ENCODE results near the gene MAMLD1. TPM values are rescaled to one million over a fixed set of nuclear protein-coding genes. Genes with fewer than 3 reads are reported as not detected.

Gene MAMLD1, protein sequence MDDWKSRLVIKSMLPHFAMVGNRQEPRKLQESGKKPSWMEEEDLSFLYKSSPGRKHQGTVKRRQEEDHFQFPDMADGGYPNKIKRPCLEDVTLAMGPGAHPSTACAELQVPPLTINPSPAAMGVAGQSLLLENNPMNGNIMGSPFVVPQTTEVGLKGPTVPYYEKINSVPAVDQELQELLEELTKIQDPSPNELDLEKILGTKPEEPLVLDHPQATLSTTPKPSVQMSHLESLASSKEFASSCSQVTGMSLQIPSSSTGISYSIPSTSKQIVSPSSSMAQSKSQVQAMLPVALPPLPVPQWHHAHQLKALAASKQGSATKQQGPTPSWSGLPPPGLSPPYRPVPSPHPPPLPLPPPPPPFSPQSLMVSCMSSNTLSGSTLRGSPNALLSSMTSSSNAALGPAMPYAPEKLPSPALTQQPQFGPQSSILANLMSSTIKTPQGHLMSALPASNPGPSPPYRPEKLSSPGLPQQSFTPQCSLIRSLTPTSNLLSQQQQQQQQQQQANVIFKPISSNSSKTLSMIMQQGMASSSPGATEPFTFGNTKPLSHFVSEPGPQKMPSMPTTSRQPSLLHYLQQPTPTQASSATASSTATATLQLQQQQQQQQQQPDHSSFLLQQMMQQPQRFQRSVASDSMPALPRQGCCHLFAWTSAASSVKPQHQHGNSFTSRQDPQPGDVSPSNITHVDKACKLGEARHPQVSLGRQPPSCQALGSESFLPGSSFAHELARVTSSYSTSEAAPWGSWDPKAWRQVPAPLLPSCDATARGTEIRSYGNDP
- total RNA-seq (1.7 TPM), polyA plus RNA-seq (under 1 TPM; 0.14 to 0.48 (median 0.34) TPM)

DNA sequence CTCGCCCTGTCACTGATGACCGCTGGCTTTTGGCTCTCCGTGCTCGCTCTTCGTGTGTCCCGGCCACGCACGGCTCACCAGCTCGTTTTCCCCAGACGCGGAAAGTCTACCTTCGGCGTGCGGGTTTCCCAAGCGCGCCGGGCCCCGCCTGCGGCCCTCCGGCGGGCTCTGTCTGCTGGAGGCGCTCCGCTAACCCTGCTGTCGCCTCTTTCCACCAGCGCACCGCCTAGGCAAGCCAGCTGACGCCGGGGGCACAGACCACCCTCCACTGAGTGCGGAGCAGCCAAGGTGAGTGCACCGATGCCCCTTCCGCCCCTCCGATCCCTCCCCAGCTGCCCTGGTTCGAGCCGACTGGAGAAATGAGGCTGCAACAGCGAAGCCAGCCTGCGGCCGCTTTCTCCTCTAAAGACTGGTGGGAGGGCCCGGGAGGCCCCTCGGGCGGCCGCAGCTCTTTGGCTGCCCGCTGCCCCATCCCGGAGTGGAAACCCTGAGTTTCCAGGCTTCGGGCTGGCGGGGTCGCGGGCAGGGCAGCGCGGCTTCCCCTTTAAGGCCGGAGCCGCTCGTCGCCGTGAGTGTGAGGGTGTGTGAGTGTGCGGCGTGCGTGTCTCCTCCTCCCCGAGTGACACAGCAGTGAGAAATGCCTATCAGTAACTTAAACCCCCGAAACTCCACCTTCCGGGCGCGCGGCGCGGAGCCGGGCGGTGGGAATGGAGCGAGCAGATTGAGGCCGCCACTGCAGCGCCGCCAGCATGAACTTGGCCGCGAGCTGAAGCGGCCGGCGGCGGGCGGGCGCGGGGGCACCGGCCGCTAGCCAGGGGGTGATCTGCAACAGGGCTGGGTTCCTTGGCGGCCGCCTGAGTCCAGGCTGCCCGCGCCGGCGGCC, at the start of gene MAMLD1:
Gene MAMLD1 (plus strand): TSS at position 719 of the 883 bp plus-strand sequence. CDS start 82,200 bp downstream, outside the sequence.
- peaks cover 36% of the 10 kb centered on the region for H3K4me1 ChIP-seq (ENCODE audit: control insufficient read depth, insufficient read depth, low read length, poor library complexity, severe bottlenecking)
- Mint-ChIP-seq H3K27ac (peak within 1 kb of the TSS in 1 of 3 donors; percentile 91), H3K27me3 (peaks cover 39% of the 10 kb centered on the region), H3K4me3 (peak within 1 kb of the TSS; percentile 79 to 87 (median 84)), H3K9me3 (peaks cover 0 to 4% (median 0%) of the 10 kb centered on the region in 7 donors), H3K4me1 (peaks cover 0 to 37% (median 5%) of the 10 kb centered on the region in 4 donors), H3K36me3 (no peaks in the 10 kb centered on the region)
- no peak within 1 kb of the TSS for H3K27ac ChIP-seq (ENCODE audit: insufficient read depth, low read length, poor library complexity, severe bottlenecking)
- ATAC-seq (ENCODE audit: low read depth in 2 of 2) (peak; percentile 55 to 62), DNase-seq (peak in 2 of 3 donors; percentile 32 to 47)
- no peaks in the 10 kb centered on the region for H3K36me3 ChIP-seq (ENCODE audit: control insufficient read depth, insufficient read depth, low read length)
- peaks cover 8% of the 10 kb centered on the region for H3K27me3 ChIP-seq (ENCODE audit: control insufficient read depth, insufficient read depth, low read length)
- no peaks in the 10 kb centered on the region for H3K9me3 ChIP-seq (ENCODE audit: control insufficient read depth in 2 of 2, low read length in 2 of 2)
- H3K4me3 ChIP-seq (ENCODE audit: low read depth, low read length), result peak within 1 kb of the TSS; percentile 59

DNA sequence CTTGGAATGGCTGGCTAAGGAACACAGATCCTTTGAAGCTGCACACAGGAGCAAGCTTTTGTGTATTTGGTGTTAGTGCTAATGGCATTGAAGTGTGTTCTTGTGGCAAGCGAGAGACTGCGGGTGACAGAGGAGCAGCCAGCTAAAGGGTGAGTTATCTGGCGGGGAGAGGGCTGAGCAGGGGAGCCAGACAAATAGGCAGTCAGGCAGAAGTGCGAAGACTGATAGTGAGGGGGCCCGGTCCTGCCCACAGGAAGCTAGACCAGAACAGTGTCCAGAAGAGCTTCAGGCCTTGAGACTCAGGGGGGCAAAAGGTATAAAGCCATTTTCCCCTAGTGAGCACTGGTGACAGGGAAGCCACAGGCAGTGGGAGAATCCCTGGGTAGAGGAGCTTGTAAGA, 49.6 kb upstream of the MAMLD1 start:
- Mint-ChIP-seq H3K4me3 (no peak overlapping the region), H3K27ac (no peak overlapping the region), H3K27me3 (peaks cover 5% of the 10 kb centered on the region), H3K4me1 (no peaks in the 10 kb centered on the region), H3K9me3 (peaks cover 0 to 3% (median 0%) of the 10 kb centered on the region in 7 donors), H3K36me3 (no peaks in the 10 kb centered on the region)
- no peak for DNase-seq
- Histone ChIP-seq H3K36me3 (ENCODE audit: control insufficient read depth, insufficient read depth, low read length) (no peaks in the 10 kb centered on the region), H3K27me3 (ENCODE audit: control insufficient read depth, insufficient read depth, low read length) (no peaks in the 10 kb centered on the region), H3K4me3 (ENCODE audit: low read depth, low read length) (no peak overlapping the region), H3K4me1 (ENCODE audit: control insufficient read depth, insufficient read depth, low read length, poor library complexity, severe bottlenecking) (no peaks in the 10 kb centered on the region), H3K27ac (ENCODE audit: insufficient read depth, low read length, poor library complexity, severe bottlenecking) (no peak overlapping the region), H3K9me3 (ENCODE audit: control insufficient read depth in 2 of 2, low read length in 2 of 2) (no peaks in the 10 kb centered on the region)
- no peak for ATAC-seq (ENCODE audit: low read depth in 2 of 2)

DNA sequence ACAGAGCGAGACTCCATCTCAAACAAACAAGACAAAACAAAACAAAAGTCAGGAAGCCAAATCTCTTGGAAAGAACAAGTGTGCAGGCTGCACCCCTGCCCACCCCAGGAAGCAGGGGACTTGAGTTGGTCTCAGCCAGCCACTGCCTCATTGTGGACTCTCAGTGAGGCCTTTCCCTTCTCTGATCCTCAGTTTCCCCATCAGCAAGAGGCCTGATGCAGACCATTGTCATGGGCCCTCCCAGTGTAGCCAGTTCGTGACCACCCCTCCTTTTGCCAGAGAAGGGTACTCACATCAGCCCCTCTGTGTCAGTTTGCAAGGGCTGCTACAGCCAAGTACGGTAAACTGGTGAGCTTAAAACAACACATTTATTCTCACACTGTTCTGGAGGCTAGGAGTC, 48.9 kb upstream of the MAMLD1 start:
- Histone ChIP-seq H3K4me1 (ENCODE audit: control insufficient read depth, insufficient read depth, low read length, poor library complexity, severe bottlenecking) (no peaks in the 10 kb centered on the region), H3K27ac (ENCODE audit: insufficient read depth, low read length, poor library complexity, severe bottlenecking) (no peak overlapping the region), H3K9me3 (ENCODE audit: control insufficient read depth in 2 of 2, low read length in 2 of 2) (no peaks in the 10 kb centered on the region), H3K36me3 (ENCODE audit: control insufficient read depth, insufficient read depth, low read length) (no peaks in the 10 kb centered on the region), H3K27me3 (ENCODE audit: control insufficient read depth, insufficient read depth, low read length) (no peaks in the 10 kb centered on the region), H3K4me3 (ENCODE audit: low read depth, low read length) (no peak overlapping the region)
- H3K9me3 Mint-ChIP-seq, result peaks cover 0 to 3% (median 0%) of the 10 kb centered on the region in 7 donors
- peaks cover 5% of the 10 kb centered on the region for H3K27me3 Mint-ChIP-seq
- no peak overlapping the region for H3K27ac Mint-ChIP-seq
- no peak overlapping the region for H3K4me3 Mint-ChIP-seq
- no peak for ATAC-seq (ENCODE audit: low read depth in 2 of 2)
- H3K4me1 Mint-ChIP-seq, result no peaks in the 10 kb centered on the region
- no peak for DNase-seq
- no peaks in the 10 kb centered on the region for H3K36me3 Mint-ChIP-seq

DNA sequence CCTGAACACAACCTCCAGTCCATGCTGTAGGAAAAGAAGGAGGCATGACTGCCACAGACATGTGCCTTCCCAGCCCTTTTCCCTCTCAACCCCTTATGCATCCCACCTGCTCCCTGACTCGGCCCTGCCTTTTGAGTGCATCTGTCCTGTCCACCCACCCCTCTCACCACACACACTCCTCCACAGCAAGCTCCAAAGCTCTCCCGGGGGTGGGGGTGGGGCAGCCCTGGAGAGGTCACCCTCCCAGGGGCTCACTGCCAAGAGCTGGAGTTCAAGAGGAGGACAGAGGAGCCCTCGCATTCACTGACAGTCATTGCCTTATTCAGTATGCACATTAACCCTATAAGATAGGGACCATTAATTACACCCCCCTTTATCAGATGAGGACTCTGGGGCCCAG, 46.6 kb upstream of the MAMLD1 start:
- no peak for DNase-seq
- Mint-ChIP-seq H3K4me3 (no peak overlapping the region), H3K27ac (no peak overlapping the region), H3K4me1 (no peaks in the 10 kb centered on the region), H3K27me3 (peaks cover 5% of the 10 kb centered on the region), H3K9me3 (peaks cover 0 to 3% (median 0%) of the 10 kb centered on the region in 7 donors), H3K36me3 (no peaks in the 10 kb centered on the region)
- ATAC-seq (ENCODE audit: low read depth in 2 of 2), result no peak
- Histone ChIP-seq H3K9me3 (ENCODE audit: control insufficient read depth in 2 of 2, low read length in 2 of 2) (no peaks in the 10 kb centered on the region), H3K27ac (ENCODE audit: insufficient read depth, low read length, poor library complexity, severe bottlenecking) (no peak overlapping the region), H3K36me3 (ENCODE audit: control insufficient read depth, insufficient read depth, low read length) (no peaks in the 10 kb centered on the region), H3K4me1 (ENCODE audit: control insufficient read depth, insufficient read depth, low read length, poor library complexity, severe bottlenecking) (no peaks in the 10 kb centered on the region), H3K4me3 (ENCODE audit: low read depth, low read length) (no peak overlapping the region), H3K27me3 (ENCODE audit: control insufficient read depth, insufficient read depth, low read length) (no peaks in the 10 kb centered on the region)

DNA sequence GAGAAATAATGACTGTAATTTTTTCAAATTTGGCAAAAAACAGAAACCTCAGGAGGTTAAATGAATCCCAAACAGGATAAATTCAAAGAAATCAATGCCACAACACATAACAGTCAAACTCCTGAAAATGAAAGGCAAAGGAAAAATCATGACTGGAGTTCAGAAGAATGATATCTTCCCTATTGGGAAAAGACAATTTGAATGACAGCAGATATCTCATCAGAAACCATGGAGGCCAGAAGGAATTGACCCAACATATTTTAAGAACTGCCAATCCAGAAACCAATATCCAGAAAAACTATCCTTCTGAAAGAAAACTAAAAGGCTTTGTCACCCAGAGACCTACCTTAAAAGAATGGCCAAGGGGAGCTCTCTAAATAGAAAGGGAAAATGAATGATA, 40.1 kb upstream of the MAMLD1 start:
- no peak overlapping the region for H3K27ac ChIP-seq (ENCODE audit: insufficient read depth, low read length, poor library complexity, severe bottlenecking)
- Mint-ChIP-seq H3K36me3 (no peaks in the 10 kb centered on the region), H3K4me1 (no peaks in the 10 kb centered on the region), H3K27me3 (no peaks in the 10 kb centered on the region), H3K9me3 (peaks cover 0 to 2% (median 0%) of the 10 kb centered on the region in 7 donors), H3K4me3 (no peak overlapping the region), H3K27ac (no peak overlapping the region)
- no peaks in the 10 kb centered on the region for H3K4me1 ChIP-seq (ENCODE audit: control insufficient read depth, insufficient read depth, low read length, poor library complexity, severe bottlenecking)
- no peaks in the 10 kb centered on the region for H3K36me3 ChIP-seq (ENCODE audit: control insufficient read depth, insufficient read depth, low read length)
- ATAC-seq (ENCODE audit: low read depth in 2 of 2), result no peak
- peaks cover 0 to 3% of the 10 kb centered on the region in 2 experiments for H3K9me3 ChIP-seq (ENCODE audit: control insufficient read depth in 2 of 2, low read length in 2 of 2)
- no peak for DNase-seq
- H3K27me3 ChIP-seq (ENCODE audit: control insufficient read depth, insufficient read depth, low read length), result no peaks in the 10 kb centered on the region
- H3K4me3 ChIP-seq (ENCODE audit: low read depth, low read length), result no peak overlapping the region

DNA sequence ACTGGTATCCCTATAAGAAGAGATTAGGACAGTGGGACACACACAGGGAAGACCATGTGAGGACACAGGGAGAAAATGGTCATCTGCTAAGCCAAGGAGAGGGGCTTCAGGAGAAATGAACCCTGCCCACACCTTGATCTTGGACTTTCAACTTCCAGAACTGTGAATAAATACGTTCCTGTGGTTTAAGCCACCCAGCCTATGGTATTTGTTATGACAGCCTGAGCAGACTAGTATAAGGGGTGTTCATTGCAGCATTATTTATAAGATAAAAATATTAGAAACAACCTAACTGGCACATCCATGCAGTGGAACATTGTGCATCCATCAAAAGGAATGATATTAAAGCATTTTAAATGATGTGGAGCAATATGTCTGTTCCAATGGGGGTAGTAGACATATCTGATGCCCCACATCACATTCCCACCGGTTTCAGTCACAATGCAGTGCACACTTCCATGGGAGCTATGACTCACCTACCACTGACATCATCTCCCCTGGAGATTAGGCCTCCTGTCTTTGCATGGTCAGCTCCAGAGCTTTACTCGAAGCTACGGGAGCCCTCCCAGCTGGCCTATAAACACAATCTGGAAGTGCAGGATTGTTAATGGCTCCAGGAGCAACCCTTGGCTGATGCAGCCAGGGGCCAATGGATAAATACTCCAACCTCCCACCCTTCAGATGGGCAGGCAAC, 38.9 kb upstream of the MAMLD1 start:
- Mint-ChIP-seq H3K4me3 (no peak overlapping the region), H3K27ac (no peak overlapping the region), H3K36me3 (no peaks in the 10 kb centered on the region), H3K27me3 (no peaks in the 10 kb centered on the region), H3K9me3 (peaks cover 0 to 1% (median 0%) of the 10 kb centered on the region in 7 donors), H3K4me1 (no peaks in the 10 kb centered on the region)
- DNase-seq (no peak), ATAC-seq (ENCODE audit: low read depth in 2 of 2) (no peak)
- Histone ChIP-seq H3K4me1 (ENCODE audit: control insufficient read depth, insufficient read depth, low read length, poor library complexity, severe bottlenecking) (no peaks in the 10 kb centered on the region), H3K9me3 (ENCODE audit: control insufficient read depth in 2 of 2, low read length in 2 of 2) (peaks cover 0 to 3% of the 10 kb centered on the region in 2 experiments), H3K27me3 (ENCODE audit: control insufficient read depth, insufficient read depth, low read length) (no peaks in the 10 kb centered on the region), H3K36me3 (ENCODE audit: control insufficient read depth, insufficient read depth, low read length) (no peaks in the 10 kb centered on the region), H3K4me3 (ENCODE audit: low read depth, low read length) (no peak overlapping the region), H3K27ac (ENCODE audit: insufficient read depth, low read length, poor library complexity, severe bottlenecking) (no peak overlapping the region)

DNA sequence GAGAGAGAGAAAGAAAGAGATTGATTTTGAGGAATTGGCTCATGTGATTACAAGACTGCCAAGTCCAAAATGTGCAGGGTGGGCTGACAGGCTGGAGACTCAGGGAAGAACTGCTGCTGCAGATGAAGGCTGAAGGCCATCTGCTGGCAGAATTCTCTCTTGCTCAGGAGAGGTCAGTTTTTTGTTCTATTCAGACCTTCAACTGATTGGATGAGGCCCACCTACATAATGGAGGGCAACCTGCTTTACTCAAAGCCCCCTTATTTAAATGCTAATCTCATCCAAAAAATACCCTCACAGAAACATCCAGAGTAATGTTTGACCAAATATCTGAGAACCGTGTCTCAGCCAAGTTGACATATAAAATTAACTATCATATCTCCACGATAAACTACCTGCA, 38.2 kb upstream of the MAMLD1 start:
- H3K27ac ChIP-seq (ENCODE audit: insufficient read depth, low read length, poor library complexity, severe bottlenecking), result no peak overlapping the region
- Mint-ChIP-seq H3K9me3 (peaks cover 0 to 1% (median 0%) of the 10 kb centered on the region in 7 donors), H3K4me1 (no peaks in the 10 kb centered on the region), H3K27ac (no peak overlapping the region), H3K27me3 (no peaks in the 10 kb centered on the region), H3K36me3 (no peaks in the 10 kb centered on the region), H3K4me3 (no peak overlapping the region)
- no peak for ATAC-seq (ENCODE audit: low read depth in 2 of 2)
- DNase-seq, result no peak
- no peaks in the 10 kb centered on the region for H3K4me1 ChIP-seq (ENCODE audit: control insufficient read depth, insufficient read depth, low read length, poor library complexity, severe bottlenecking)
- no peak overlapping the region for H3K4me3 ChIP-seq (ENCODE audit: low read depth, low read length)
- H3K9me3 ChIP-seq (ENCODE audit: control insufficient read depth in 2 of 2, low read length in 2 of 2), result peaks cover 0 to 3% of the 10 kb centered on the region in 2 experiments
- H3K36me3 ChIP-seq (ENCODE audit: control insufficient read depth, insufficient read depth, low read length), result no peaks in the 10 kb centered on the region
- H3K27me3 ChIP-seq (ENCODE audit: control insufficient read depth, insufficient read depth, low read length), result no peaks in the 10 kb centered on the region
